Osteocyte (in vitro differentiated cells): ENCODE data around the gene GSTM4. TPM values are rescaled to one million over a fixed set of nuclear protein-coding genes. Genes with fewer than 3 reads are reported as not detected.
A peak's percentile ranks its signal among the peaks of the same experiment; 100 is the strongest.

Experiments used
- DNase-seq: peaks from one replicate; pipeline ENCODE4 v3.0.0; 2021; ENCODE audit warnings: mixed read lengths; ENCODE audit not compliant: unreplicated experiment; ENCODE audit errors: extremely low spot score
- H3K27ac Mint-ChIP-seq: one replicate; pipeline ENCODE4 v1.8.0; 2021; ENCODE audit warnings: mild to moderate bottlenecking, mixed read lengths; ENCODE audit not compliant: unreplicated experiment
- H3K27me3 Mint-ChIP-seq: one replicate; pipeline ENCODE4 v1.8.0; 2021; ENCODE audit warnings: mixed read lengths; ENCODE audit not compliant: unreplicated experiment
- H3K36me3 Mint-ChIP-seq: one replicate; pipeline ENCODE4 v1.8.0; 2021; ENCODE audit warnings: mixed read lengths; ENCODE audit not compliant: unreplicated experiment
- H3K4me1 Mint-ChIP-seq: one replicate; pipeline ENCODE4 v1.8.0; 2021; ENCODE audit warnings: mixed read lengths; ENCODE audit not compliant: unreplicated experiment
- H3K4me3 Mint-ChIP-seq: one replicate; pipeline ENCODE4 v1.8.0; 2021; ENCODE audit warnings: mild to moderate bottlenecking, moderate library complexity, mixed read lengths; ENCODE audit not compliant: unreplicated experiment
- H3K9me3 Mint-ChIP-seq: one replicate; pipeline ENCODE4 v1.8.0; 2021; ENCODE audit warnings: mixed read lengths; ENCODE audit not compliant: unreplicated experiment
- CTCF ChIP-seq: fragments of 200-600 bp; sonication (generic); IDR thresholded peaks from 2 replicates; pipeline ENCODE4 v1.5.0; 2021; ENCODE audit warnings: antibody characterized with exemption, mild to moderate bottlenecking, moderate library complexity
- total RNA-seq: library from RNA; stranded (reverse); gene quantifications from 2 replicates; pipeline ENCODE4 v1.2.1, GENCODE V29; 2021

GSTM4 gene
- total RNA-seq, 1 donor from 2014 or later = 25.1 TPM

GRCh38 chr1:109654519-109654918 is 1.4 kb upstream of the GSTM4 start:
- Mint-ChIP-seq H3K27me3 (peaks cover 2% of the 10 kb centered on the region), H3K9me3 (no peaks in the 10 kb centered on the region), H3K4me3 (no peak overlapping the region), H3K4me1 (peaks cover 35% of the 10 kb centered on the region), H3K36me3 (peaks cover 6% of the 10 kb centered on the region), H3K27ac (no peak overlapping the region)
- DNase-seq = no peak
- no peak for TF ChIP-seq CTCF

GRCh38 chr1:109657395-109657794 is 1.5 kb downstream of the GSTM4 start:
- Mint-ChIP-seq H3K4me3 (no peak overlapping the region), H3K9me3 (no peaks in the 10 kb centered on the region)
- no peak for DNase-seq

GRCh38 chr1:109657970-109658369 is 2.1 kb downstream of the GSTM4 start:
- Mint-ChIP-seq H3K9me3 (no peaks in the 10 kb centered on the region), H3K4me1 (peaks cover 20% of the 10 kb centered on the region), H3K4me3 (no peak overlapping the region), H3K27ac (no peak overlapping the region), H3K36me3 (peaks cover 20% of the 10 kb centered on the region), H3K27me3 (no peaks in the 10 kb centered on the region)
- no peak for DNase-seq
- no peak for TF ChIP-seq CTCF

More at GRCh38 chr1:109657395-109657794, 1.5 kb downstream of the GSTM4 start:
- no peak for TF ChIP-seq CTCF
- peaks cover 20% of the 10 kb centered on the region for H3K4me1 Mint-ChIP-seq
- no peaks in the 10 kb centered on the region for H3K27me3 Mint-ChIP-seq
- peaks cover 20% of the 10 kb centered on the region for H3K36me3 Mint-ChIP-seq
- no peak overlapping the region for H3K27ac Mint-ChIP-seq

GRCh38 chr1:109658533-109659042 is 2.7 kb downstream of the GSTM4 start:
- Mint-ChIP-seq H3K27me3 (no peaks in the 10 kb centered on the region), H3K27ac (no peak overlapping the region), H3K9me3 (no peaks in the 10 kb centered on the region), H3K4me1 (peaks cover 20% of the 10 kb centered on the region), H3K36me3 (peaks cover 20% of the 10 kb centered on the region), H3K4me3 (no peak overlapping the region)
- no peak for TF ChIP-seq CTCF
- DNase-seq = peak; percentile 44

- peaks cover 25% of the 10 kb centered on the region for H3K4me1 Mint-ChIP-seq
- no peak for TF ChIP-seq CTCF
- peaks cover 20% of the 10 kb centered on the region for H3K36me3 Mint-ChIP-seq
- no peaks in the 10 kb centered on the region for H3K27me3 Mint-ChIP-seq
- peak; percentile 23 for DNase-seq
- no peak overlapping the region for H3K27ac Mint-ChIP-seq
- H3K4me3 Mint-ChIP-seq = no peak overlapping the region
- H3K9me3 Mint-ChIP-seq = no peaks in the 10 kb centered on the region
These were observed 3.2 kb downstream of the GSTM4 start for GRCh38 chr1:109659145-109659544.
